Immature natural killer cell (primary cell): ENCODE data around the gene ISOC2. TPM values are rescaled to one million over a fixed set of nuclear protein-coding genes. Genes with fewer than 3 reads are reported as not detected.

ENCODE experiments used
- DNase-seq, 3 donors: peaks; one replicate each; pipeline ENCODE4 v3.0.0; 2022; ENCODE audit warnings: mixed read lengths in 1 of 3
- H3K27ac Mint-ChIP-seq, 6 donors: one replicate each; pipeline ENCODE4 v1.8.0; 2020; ENCODE audit warnings: mixed read lengths in 6 of 6, mild to moderate bottlenecking in 5 of 6, inconsistent platforms in 4 of 6, moderate library complexity in 3 of 6
- H3K27me3 Mint-ChIP-seq, 3 donors: one replicate each; pipeline ENCODE4 v1.8.0; 2020 to 2021; ENCODE audit warnings: low read depth in 3 of 3, mild to moderate bottlenecking in 3 of 3, mixed read lengths in 3 of 3, moderate library complexity in 3 of 3, inconsistent platforms in 1 of 3
- H3K36me3 Mint-ChIP-seq, 3 donors: one replicate each; pipeline ENCODE4 v1.8.0; 2020; ENCODE audit warnings: mixed read lengths in 3 of 3, inconsistent platforms in 2 of 3, mild to moderate bottlenecking in 2 of 3
- H3K4me1 Mint-ChIP-seq, 2 donors: one replicate each; pipeline ENCODE4 v1.8.0; 2020; ENCODE audit warnings: inconsistent platforms in 2 of 2, mild to moderate bottlenecking in 2 of 2, mixed read lengths in 2 of 2, moderate library complexity in 1 of 2
- H3K4me3 Mint-ChIP-seq, 5 donors: one replicate each; pipeline ENCODE4 v1.8.0; 2020; ENCODE audit warnings: mild to moderate bottlenecking in 5 of 5, mixed read lengths in 5 of 5, inconsistent platforms in 3 of 5, moderate library complexity in 3 of 5
- H3K9me3 Mint-ChIP-seq, 6 donors: one replicate each; pipeline ENCODE4 v1.8.0; 2020; ENCODE audit warnings: mild to moderate bottlenecking in 6 of 6, mixed read lengths in 6 of 6, inconsistent platforms in 4 of 6, moderate library complexity in 3 of 6
- polyA plus RNA-seq, 3 donors: library from polyadenylated mRNA; unstranded; fragments of 300-500 nt; fragmentation: Illumina TruSeq; gene quantifications; one replicate each; pipeline ENCODE4 v1.2.3, GENCODE V29; 2021

Gene ISOC2
- polyA plus RNA-seq, 3 donors from 2014 or later = 30.4 to 46.0 (median 34.2) TPM

GRCh38 chr19:55405638-55406037 is 55.8 kb downstream of the ISOC2 start:
- H3K27me3 Mint-ChIP-seq = peaks cover 11 to 18% (median 14%) of the 10 kb centered on the region in 3 donors
- peaks cover 32 to 35% of the 10 kb centered on the region in 2 donors for H3K4me1 Mint-ChIP-seq
- peaks cover 1 to 32% (median 17%) of the 10 kb centered on the region in 3 donors for H3K36me3 Mint-ChIP-seq
- peak overlapping the region in 5 of 6 donors; percentile 55 to 89 (median 73) for H3K27ac Mint-ChIP-seq
- H3K9me3 Mint-ChIP-seq = no peaks in the 10 kb centered on the region
- DNase-seq = no peak
- H3K4me3 Mint-ChIP-seq = peak overlapping the region; percentile 63 to 91 (median 80)

Other genes starting within 250 kb of the ISOC2 start
- gene TMEM86B, start 232.9 kb downstream of the ISOC2 start, polyA plus RNA-seq = 1 to 10 TPM in 1 of 3 donors, under 1 TPM in 1, not detected in 1; 0.59 to 2.4 TPM
- 100 to 1,000 TPM in 1 of 3 donors, 10 to 100 TPM in 2; 43.1 to 123 (median 47.9) TPM for gene PPP6R1, start 202.6 kb downstream of the ISOC2 start, polyA plus RNA-seq
- 10 to 100 TPM; 42.6 to 46.7 (median 46.3) TPM for gene HSPBP1, start 181.5 kb downstream of the ISOC2 start, polyA plus RNA-seq
- gene BRSK1, start 177.6 kb downstream of the ISOC2 start, polyA plus RNA-seq = not detected
- not detected for gene TMEM150B, start 136.3 kb downstream of the ISOC2 start, polyA plus RNA-seq
- gene KMT5C, start 121.8 kb downstream of the ISOC2 start, polyA plus RNA-seq = 1 to 10 TPM in 2 of 3 donors, under 1 TPM in 1; 0.79 to 2.2 (median 2.1) TPM
- gene COX6B2, start 106.9 kb downstream of the ISOC2 start, polyA plus RNA-seq = under 1 TPM in 1 of 3 donors, not detected in 2; 0.16 TPM
- gene GARIN5B, start 98.4 kb downstream of the ISOC2 start, polyA plus RNA-seq = not detected
- gene IL11, start 91.2 kb downstream of the ISOC2 start, polyA plus RNA-seq = not detected
- gene TMEM190, start 84.8 kb downstream of the ISOC2 start, polyA plus RNA-seq = not detected
- gene TMEM238, start 77.3 kb downstream of the ISOC2 start, polyA plus RNA-seq = 1 to 10 TPM in 1 of 3 donors, not detected in 2; 1.0 TPM
- gene RPL28, start 75.7 kb downstream of the ISOC2 start, polyA plus RNA-seq = 100 to 1,000 TPM; 118 to 365 (median 350) TPM
- 10 to 100 TPM; 40.2 to 72.1 (median 47.0) TPM for gene UBE2S, start 53.9 kb downstream of the ISOC2 start, polyA plus RNA-seq
- gene SHISA7, start 18.3 kb downstream of the ISOC2 start, polyA plus RNA-seq = not detected
- not detected for gene C19orf85, start 3.1 kb upstream of the ISOC2 start, polyA plus RNA-seq
- gene ZNF628, start 15.0 kb upstream of the ISOC2 start, polyA plus RNA-seq = under 1 TPM; 0.14 to 0.72 (median 0.21) TPM
- 1 to 10 TPM in 2 of 3 donors, not detected in 1; 2.7 to 4.8 TPM for gene NAT14, start 23.5 kb upstream of the ISOC2 start, polyA plus RNA-seq
- gene SSC5D, start 26.8 kb upstream of the ISOC2 start, polyA plus RNA-seq = not detected
- gene SBK2, start 75.5 kb upstream of the ISOC2 start, polyA plus RNA-seq = not detected
- not detected for gene SBK3, start 83.9 kb upstream of the ISOC2 start, polyA plus RNA-seq
- under 1 TPM in 2 of 3 donors, not detected in 1; 0.19 to 0.64 TPM for gene ZNF579, start 119.2 kb upstream of the ISOC2 start, polyA plus RNA-seq
- 1 to 10 TPM in 2 of 3 donors, under 1 TPM in 1; 0.63 to 1.7 (median 1.0) TPM for gene FIZ1, start 137.9 kb upstream of the ISOC2 start, polyA plus RNA-seq
- gene ZNF524, start 138.6 kb upstream of the ISOC2 start, polyA plus RNA-seq = 10 to 100 TPM; 23.9 to 36.4 (median 31.7) TPM
- under 1 TPM in 2 of 3 donors, not detected in 1; 0.08 to 0.18 TPM for gene ZNF865, start 144.0 kb upstream of the ISOC2 start, polyA plus RNA-seq
- under 1 TPM; 0.59 to 0.78 (median 0.62) TPM for gene ZNF784, start 162.9 kb upstream of the ISOC2 start, polyA plus RNA-seq
- gene ZNF580, start 179.4 kb upstream of the ISOC2 start, polyA plus RNA-seq = 10 to 100 TPM in 2 of 3 donors, 1 to 10 TPM in 1; 9.6 to 27.8 (median 13.8) TPM
- 10 to 100 TPM in 2 of 3 donors, 1 to 10 TPM in 1; 8.4 to 24.9 (median 20.6) TPM for gene ZNF581, start 182.0 kb upstream of the ISOC2 start, polyA plus RNA-seq
- 1 to 10 TPM in 2 of 3 donors, not detected in 1; 1.1 to 1.7 TPM for gene CCDC106, start 186.6 kb upstream of the ISOC2 start, polyA plus RNA-seq
- 10 to 100 TPM in 1 of 3 donors, 1 to 10 TPM in 2; 3.1 to 17.0 (median 8.0) TPM for gene U2AF2, start 193.4 kb upstream of the ISOC2 start, polyA plus RNA-seq
- 10 to 100 TPM in 1 of 3 donors, 1 to 10 TPM in 2; 3.0 to 15.3 (median 3.7) TPM for gene EPN1, start 213.6 kb upstream of the ISOC2 start, polyA plus RNA-seq